Kidney glomerular epithelial cell (primary cell): Measurements from ENCODE around the gene ST8SIA3.
"Not testable (repeated sequence)": the region's sequence is repeated elsewhere in the genome, so short reads cannot be mapped to it uniquely, and the experiment has no call there.

Source experiments
- DNase-seq: peaks from one replicate; lab custom pipeline; 2025; lab: John Stamatoyannopoulos, UW

The ST8SIA3 gene

DNA sequence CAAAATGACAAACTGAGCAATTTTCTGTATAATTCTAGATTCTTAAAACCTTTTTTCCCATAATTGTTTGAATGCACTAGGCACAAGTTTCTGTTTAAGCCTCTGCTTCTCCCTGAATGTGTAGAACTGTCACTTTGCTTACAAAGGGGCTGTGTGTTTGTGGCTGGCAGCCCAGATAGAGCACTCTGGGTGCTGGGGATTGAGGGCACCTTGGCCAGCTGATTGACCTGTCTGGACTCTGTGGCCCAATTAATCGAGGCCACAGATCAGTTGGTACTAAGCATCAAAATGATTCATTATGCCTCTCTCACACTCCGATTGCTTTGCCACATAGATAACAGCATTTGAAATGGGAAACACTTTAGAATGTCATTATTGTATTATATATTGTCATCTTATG is 12.1 kb downstream of the ST8SIA3 start:
- DNase-seq, result no peak

- DNase-seq, result no peak
Observed at GRCh38 chr18:57366528-57367081, 14.2 kb downstream of the ST8SIA3 start.

- DNase-seq, result no peak
Observed at GRCh38 chr18:57372444-57372843, 20.1 kb downstream of the ST8SIA3 start.

GRCh38 chr18:57373017-57373416 is 20.7 kb downstream of the ST8SIA3 start:
- no peak for DNase-seq

DNA sequence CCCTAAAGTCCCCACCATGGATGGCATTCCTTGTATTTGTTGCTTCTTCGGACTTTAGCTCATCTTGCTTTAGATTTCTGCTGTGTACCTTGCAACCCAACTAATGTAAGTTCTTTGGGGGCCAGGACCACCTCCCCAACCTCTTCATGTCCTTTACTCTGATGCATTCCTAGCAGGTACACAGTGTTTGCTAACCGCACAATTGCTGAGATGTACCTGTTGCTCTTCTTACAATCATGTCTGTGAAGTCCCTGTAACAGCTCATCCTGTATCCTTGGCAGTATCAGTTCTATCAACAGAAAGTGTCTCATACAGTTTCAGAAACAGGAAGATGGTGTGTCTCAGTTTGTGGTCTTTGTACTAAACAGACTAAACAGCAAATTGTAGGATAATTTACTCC is 24.1 kb downstream of the ST8SIA3 start:
- DNase-seq, result no peak

GRCh38 chr18:57389271-57389670 is 36.9 kb downstream of the ST8SIA3 start:
- no peak for DNase-seq

GRCh38 chr18:57390044-57390443 is 37.7 kb downstream of the ST8SIA3 start:
- DNase-seq, result no peak

GRCh38 chr18:57394749-57395148 is 42.4 kb downstream of the ST8SIA3 start:
- DNase-seq, result not testable (repeated sequence)

DNA sequence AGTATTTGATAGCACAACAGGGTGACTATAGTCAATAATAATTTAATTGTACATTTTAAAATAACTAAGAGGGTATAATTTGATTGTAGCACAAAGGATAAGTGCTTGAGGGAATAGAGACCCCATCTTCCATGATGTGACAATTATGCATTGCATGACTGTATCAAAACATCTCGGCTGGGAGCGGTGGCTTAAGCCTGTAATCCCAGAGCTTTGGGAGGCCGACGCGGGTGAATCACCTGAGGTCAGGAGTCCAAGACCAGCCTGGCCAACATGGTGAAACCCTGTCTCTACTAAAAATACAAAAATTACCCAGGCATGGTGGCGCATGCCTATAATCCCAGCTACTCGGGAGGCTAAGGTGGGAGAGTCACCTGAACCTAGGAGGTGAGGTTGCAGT is 44.5 kb downstream of the ST8SIA3 start:
- not testable (repeated sequence) for DNase-seq

GRCh38 chr18:57397440-57398132 is 45.2 kb downstream of the ST8SIA3 start:
- DNase-seq, result no peak

DNA sequence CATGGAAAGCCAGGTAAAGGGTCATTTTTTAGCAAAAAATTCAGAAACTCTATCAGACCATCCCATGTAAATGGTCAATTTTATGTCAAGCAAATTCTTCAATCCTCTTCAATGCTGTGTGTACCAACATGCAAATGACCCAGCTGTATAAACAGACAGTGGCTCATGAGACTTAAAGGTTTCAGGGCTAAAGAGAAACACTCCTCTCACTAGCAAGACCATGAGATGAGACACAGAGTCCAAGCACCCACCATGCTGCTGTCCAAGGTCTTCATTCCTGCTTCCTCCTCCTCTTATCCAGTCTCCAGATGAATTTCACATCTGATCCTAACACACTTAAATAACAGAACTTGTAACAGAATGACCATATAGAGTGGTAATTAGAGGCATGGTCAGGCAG is 52.0 kb downstream of the ST8SIA3 start:
- no peak for DNase-seq

DNA sequence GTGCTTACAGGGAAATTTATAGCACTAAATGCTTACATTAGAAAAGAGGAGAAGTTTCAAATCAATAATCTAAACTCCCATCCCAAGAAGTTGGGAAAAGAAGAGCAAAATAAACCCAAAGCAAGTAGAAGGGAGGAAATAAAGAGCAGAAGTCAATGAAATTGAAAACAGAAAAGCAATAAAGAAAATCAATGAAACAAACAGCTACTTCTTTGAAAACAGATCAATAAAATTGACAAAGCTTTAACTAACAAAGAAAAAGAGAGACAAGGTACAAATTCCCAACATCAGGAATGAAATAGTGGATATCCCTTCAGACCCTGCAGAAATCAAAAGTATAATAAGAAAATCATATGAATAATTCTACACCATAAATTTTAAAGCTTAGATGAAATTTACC is 57.3 kb downstream of the ST8SIA3 start:
- DNase-seq, result no peak

DNA sequence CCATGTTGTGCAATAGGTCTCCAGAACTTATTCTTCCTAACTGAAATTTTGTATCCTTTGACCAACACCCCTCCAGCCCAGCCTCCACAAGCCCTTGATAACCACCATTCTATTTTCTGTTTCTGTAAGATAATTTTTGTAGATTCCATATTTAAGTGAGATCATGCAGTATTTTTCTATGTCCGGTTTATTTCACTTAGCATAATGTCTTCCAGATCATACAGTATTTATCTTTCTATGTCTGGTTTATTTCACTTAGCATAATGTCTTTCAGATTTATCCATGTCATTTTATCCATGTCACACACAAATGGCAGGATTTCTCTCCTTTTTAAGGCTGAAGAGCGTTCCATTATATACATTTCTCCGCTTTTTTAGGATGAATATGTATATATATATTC is 58.4 kb downstream of the ST8SIA3 start:
- DNase-seq, result no peak

- no peak for DNase-seq
Observed at GRCh38 chr18:57416542-57416941, 64.2 kb downstream of the ST8SIA3 start.
